Medulla oblongata (tissue), 1 donor: ENCODE measurements around the gene COL21A1.
"Not testable (repeated sequence)": the region's sequence is repeated elsewhere in the genome, so short reads cannot be mapped to it uniquely, and the experiment has no call there.

Experiments
- DNase-seq: peaks from one replicate; pipeline ENCODE4 v3.0.0-alpha.2; 2015; ENCODE audit errors: extremely low spot score

The COL21A1 gene

DNA sequence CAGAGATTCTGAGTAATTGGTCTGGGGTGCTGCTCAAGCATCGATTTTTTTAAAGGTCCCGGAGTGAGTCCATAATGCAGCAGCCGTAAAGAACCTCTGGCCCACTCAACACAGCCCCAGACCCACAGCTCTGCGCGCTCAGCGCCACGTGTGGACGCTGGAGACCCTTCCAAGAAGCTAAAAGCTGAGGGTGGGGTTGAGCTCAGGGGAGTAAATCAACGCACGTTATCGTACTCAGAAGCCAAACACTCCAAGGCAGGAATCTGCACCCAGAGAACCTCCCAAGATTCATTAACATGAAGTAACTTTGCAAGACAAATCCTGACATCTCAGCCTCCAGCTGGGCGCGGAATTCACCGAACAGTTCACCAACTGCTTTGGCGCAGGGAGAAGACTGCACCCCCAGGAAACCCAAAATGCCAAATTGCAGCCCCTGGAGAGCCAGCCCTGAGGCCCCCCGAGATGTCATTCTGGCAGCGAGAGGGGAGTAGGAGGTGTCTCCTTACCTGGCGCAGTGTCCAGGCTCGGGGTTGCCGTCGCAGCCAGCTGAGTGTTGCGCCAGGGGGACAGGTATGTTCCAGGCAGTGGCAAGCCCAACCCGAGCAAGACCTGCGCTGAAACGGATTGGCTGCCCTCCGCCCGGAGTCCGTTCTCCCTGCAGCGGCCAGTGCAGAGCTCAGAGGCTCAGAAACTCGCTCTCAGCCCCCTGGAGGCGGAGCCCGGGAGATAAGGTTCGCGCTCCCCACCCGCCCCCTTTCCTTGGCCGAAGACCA lies at the start of gene COL21A1:
Gene COL21A1 (minus strand): TSS at position 700 of the 773 bp plus-strand sequence. CDS start 64,962 bp downstream, outside the sequence.
- no peak for DNase-seq

DNA sequence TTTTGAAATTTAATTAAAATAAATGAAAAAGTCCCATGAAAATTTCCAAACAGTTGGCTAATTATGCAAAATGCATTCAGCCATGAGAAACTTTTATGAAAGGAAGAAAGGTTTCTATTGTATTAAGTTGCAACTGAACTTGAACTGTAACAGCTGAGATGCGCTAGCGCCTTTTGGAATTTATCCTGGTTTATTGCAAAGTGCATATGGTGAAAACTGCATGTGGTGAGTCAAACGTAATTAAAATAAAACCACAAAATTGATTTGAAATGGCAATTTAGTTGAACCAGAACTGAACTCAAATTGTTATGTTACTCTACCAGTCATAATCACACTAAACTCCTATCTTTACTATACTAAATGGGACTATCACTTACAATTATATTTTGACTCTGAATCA lies 46.4 kb upstream of the COL21A1 start:
- DNase-seq = no peak

DNA sequence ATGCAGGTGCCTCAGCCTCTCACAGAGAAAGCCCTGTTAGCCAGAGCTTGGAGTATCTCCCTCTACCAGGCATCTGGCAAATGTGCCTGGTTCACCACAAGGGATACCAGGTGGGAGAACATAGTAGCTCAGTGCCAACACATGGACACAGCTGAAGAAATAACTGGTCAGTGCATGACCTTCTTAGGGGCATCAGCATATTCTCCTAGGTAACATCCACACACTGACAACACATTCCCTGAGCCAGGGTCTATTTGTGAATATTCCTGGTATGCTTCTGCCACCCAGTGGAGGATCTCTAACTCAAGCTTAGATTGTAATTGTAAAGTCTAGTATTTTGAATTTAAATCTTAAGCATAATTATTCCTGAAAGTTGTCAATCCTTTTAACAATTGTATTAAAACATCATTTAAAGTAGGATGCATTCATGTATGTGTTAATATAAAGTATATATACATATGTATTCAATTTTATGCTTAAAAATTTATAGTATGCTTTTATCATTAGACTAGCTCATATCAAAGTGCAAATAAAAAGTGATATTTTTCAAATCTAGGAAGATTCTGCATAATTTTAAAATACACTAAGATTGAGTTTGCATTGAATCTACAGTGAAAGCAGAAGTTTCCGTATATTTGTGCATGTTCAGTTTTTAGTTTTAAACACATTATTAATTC lies 45.3 kb upstream of the COL21A1 start:
- DNase-seq = peak; percentile 64

DNA sequence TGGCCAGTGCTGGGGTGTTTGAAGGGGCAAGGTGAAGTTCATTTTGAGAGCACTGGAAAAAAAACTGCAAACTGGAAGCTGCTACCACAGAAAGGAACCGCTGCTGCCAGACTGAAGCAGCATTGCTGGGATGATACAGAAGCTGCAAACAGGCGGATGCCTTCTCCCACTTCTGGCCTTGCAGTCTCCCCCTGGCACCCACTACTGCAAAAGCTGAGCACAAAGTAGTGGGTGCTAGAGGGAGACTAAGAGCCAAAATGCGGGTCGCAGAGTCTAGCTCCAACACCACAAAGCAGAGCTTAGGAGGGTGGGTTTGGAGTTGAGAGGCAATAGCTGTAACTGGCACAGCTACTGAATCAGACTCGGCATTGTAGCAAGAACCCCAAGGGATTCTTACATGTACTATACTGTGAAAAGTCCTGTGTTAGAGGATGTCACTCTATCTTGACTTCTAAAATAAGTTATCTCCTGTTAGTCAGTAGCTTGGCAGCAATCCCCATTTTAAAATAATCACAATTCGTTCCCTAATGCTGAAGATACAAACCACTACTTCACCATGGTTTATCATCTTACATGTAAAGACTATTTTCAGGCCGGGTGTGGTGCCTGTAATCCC lies 44.0 kb upstream of the COL21A1 start:
- no peak for DNase-seq

DNA sequence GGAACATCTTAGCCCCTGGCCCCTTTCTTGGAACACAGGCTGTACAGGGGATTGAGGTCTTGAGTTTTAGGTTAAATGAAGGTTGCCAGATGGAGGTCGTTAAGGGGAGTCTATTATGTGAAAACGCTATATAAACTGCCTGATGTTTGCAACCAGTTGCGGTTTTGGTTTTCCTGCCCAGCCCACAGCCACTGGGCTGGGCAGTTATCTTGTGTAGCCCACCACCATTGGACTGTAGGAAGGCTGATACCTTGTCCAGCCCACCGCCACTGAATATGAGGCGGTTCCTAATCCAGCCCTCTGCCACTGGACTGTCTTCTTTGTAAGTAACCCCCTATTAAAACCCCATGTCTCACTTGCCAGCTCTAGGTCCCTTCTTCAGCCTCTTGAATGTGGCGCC lies 42.3 kb upstream of the COL21A1 start:
- DNase-seq = no peak

DNA sequence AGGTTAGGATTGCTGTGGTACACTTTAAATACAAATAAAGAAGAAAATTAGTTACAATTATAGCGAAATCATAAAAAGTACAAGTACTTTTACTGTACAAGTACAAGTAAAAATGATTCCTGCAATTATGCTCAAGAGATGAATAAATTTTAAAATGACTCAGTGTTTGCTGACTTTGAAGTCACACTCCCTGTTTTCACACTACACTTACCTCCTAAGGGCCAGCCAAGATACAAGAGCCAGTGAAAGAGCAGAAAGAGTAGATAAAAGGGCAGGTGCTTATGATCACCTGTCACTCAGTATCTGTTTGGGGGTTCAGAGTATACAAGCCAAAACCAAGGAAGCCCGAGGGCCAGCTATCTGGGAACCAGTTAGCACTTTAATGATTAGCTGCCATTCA lies 41.0 kb upstream of the COL21A1 start:
- DNase-seq = no peak

DNA sequence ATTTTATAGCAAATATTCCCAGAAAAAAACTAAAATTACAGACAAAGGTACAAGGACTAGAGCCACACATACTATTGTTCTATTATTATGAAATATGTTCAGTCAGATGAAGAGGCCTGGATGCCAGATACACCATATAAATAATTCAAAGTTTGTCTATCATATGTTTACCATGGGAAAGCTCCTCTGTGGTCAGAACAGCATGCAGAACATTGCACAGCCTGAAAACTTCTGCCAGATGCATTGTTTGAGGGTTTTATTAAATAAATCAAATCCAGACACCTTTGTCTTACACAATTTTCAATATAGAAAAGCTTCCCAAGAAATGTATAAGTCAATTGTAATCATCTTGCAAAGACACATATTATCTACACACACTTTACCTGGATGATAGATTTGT lies 35.0 kb upstream of the COL21A1 start:
- no peak for DNase-seq

DNA sequence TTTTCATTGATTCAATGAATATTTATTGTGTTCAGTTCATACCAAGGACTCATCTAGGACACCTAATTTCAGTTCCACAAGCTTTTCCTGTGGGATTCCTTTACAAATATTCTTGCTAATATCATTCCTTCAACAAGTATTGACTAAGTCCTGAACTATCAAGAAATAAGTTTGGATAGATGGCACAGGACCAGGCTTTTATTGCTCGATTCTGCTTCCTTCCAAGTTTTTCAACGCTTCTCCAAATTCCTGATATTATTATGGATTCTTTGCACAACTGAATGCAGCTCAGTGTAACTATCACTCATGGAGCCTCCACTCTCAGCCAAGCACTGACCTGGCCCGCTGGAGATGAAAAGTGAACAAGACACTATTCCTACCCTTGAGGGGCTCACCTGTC lies 32.7 kb upstream of the COL21A1 start:
- DNase-seq = no peak

DNA sequence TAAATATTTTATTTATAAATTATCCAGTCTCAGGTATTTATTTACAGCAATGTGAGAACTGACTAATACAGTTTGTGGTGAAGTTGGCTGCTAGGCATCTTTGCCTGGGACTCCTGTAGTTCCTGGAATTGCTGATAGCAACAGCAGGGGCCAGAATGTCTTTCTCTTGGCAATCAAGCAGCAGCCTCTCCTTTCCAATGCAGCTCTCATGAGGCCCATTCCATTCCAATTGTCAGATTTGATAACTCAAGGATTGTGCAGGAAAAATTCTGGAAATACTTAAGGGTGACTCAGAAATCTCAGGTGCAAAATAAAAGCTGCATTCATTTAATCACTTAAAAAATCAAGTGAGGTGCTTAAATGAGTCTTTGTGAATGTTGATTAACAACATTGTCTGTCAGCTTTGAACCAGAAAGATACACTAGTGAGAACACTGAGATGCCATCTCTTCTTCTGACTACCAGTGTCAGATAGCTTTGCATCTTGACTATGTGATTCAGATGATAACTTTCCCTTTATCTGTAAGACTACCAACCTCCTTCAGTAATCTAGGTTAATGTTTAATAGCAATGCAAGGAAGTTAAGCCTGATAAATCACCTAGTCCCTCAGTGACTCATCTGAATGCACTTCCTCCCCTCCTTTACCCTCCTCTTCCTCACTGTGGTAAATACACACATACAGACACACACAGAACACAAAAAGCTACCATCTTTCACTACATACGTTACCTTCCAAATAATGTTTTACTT lies 32.1 kb upstream of the COL21A1 start:
- no peak for DNase-seq

DNA sequence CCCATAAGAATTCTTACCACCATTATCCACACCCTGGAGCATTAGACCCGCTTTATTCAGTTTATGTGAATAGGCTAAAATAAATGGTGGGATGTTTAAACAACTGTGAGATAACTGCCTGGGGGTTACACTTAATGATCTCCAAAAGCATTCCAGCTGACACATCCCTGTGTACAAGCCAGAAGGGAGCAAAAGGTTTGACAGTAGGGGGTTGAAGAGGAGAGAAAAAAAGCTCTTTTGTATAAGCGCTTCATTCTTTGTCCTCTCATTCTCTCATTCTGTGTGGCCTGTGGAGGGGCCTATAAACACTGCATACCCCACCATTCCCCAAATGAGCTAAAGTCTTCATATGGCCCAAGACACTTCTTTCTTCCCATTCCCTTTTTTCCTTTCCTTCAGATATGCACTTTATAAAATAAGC lies 30.8 kb upstream of the COL21A1 start:
- no peak for DNase-seq

DNA sequence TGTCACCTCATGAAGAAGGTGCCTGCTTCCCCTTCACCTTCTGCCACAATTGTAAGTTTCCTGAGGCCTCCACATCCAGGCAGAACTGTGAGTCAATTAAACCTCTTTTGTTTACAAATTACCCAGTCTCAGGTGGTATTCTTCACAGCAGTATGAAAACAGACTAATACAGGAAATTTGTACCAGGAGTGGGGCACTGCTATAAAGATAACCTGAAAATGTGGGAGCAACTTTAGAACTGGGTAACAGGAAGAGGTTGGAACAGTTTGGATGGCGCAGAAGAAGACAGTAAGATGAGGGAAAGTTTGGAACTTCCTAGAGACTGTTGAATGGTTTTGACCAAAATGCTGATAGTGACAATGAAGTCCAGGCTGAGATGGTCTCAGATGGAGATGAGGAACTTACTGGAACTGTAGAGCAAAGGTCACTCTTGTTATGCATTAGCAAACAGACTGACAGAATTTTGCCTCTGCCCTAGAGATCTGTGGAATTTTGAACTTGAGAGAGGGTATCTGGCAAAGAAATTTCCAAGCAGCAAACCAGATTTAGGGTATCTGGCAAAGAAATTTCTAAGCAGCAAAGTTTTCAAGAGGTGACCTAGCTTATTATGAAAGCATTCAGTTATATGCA lies 23.5 kb upstream of the COL21A1 start:
- no peak for DNase-seq

DNA sequence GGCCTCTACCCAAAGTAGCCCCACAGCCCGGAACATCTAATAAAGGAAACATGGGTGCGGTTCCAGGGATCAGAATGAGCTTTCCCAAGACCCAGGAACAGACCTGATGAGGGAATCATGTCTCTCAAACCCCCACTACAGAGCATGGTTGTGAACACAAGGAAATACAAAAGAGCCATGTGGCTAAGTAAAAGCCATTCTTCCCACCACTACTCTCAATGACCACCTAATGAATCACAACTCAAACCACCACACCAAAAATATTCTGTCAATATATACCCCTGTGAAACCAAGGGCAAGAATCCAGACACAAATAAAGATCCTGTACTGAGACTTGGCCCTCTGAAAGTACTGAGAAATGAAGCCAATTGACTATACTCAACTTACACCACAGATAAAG lies 20.9 kb upstream of the COL21A1 start:
- no peak for DNase-seq

DNA sequence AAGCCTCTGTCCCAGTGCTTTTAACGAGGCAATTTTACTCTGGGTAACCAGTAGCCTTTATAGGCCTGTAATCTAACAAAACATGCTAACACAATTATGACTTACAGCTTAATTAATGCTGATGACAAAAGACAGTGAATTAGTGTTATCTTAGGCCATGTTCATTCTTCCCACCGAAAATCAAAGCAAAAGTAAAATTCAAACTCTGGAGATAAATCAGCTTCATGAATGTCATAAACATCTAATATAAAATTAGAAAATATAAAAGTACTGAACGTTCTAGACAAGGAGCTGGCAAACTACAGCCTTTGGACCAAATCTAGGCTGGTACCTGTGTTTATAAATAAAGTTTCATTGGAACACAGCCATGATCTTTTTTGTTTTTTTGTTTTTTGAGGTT lies 18.6 kb upstream of the COL21A1 start:
- DNase-seq = no peak

DNA sequence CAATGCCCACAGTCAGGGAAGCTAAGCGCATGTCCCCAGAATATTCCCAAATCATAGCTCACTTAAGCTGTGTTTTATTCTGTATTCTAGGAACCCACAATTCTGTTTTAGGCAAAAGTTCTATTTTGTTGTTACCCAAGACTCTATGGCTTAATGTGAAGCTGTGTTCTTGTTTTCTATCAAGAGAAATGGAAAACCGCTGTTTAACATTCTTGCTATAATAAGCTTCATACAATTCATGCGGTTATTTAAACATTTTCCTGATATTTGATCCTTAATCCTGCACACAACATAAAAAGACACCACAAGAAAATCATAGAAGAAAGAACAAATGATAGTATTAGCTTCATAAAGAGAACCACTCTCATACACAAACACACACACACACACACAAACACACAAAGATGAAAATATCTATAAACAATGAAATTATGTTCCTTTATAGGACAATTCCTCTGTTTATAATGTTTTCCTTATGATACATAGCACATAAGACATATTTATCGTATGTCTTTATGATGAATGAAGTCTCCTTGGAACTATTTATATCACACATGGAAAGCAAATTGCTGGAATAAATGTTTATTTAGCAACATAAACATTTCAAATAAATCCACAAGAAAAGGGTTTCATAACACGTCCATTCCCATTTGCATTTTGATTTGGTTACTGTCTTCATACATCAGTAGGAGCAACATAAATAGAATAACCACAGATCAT lies 16.4 kb upstream of the COL21A1 start:
- DNase-seq = no peak

DNA sequence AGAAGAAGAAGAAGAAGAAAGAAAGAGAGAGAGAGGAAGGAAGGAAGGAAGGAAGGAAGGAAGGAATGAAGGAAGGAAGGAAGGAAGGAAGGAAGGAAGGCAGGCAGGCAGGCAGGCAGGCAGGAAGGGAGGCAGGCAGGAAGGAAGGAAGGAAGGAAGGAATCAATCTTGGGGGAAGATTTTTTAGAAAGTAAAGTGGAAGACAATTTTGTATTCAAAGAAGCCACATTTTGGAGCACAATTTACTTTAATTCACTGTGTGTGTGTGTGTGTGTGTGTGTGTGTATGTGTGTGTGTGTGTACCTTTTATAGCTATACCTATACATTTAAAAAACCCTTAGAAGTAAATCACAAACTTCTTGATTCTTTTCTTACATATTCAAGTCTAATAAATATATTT lies 13.2 kb upstream of the COL21A1 start:
- DNase-seq = not testable (repeated sequence)

DNA sequence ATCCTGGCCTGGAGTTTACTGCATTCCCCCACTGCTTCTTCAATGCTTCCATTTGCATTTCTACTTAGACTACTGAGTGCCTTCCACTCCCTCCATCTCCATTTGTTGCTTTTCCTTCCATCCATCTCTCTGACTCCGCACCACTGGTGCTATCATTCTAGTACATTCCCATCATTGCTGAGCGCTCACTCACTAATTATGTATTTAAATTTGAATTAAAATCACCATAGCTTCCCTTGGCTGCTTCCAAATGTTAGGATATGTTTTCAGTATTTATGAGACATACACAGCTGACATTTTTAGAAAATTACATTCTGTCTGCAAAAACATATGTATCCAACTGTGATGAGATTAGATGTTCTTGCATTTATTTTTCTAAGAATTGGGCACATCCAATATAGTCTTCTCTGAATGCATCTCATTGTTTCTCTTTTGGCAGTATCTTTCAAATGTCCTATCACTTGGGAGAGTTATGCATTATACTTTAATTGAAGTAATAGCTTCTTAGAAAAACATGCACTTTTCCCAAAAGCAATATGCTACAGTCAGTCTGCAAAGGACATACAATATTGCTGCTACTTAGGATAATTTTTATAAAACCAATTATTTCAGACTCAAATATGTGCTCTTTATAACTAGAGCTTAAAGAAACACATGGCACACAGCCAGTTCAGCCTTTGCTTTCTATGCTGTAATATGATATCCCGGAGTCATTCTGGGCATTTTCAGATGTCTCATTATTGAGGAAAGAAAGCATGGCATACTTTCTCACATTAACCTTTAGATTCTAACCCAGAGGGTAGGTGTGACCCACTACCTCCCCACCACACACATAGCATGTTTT lies 12.1 kb upstream of the COL21A1 start:
- DNase-seq = no peak

DNA sequence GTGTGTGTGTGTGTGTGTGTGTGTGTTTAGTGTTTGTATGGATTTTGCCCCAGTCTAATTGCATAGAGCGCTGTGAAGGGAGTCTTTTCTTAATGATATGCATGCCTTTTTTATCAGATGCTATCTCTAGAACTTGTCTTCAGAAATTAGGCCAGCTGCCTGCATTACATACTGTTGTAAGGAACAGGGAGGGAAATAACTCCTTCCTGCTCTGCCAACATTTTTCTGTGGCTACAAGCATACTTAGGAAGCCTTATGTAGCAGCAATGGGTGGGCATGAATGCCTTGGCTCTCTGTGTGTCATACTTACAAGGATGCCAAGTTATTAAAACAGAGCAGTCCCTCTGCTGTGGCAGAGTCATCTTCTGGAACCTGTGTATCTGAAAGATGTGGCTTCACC lies 8.0 kb upstream of the COL21A1 start:
- DNase-seq = no peak

DNA sequence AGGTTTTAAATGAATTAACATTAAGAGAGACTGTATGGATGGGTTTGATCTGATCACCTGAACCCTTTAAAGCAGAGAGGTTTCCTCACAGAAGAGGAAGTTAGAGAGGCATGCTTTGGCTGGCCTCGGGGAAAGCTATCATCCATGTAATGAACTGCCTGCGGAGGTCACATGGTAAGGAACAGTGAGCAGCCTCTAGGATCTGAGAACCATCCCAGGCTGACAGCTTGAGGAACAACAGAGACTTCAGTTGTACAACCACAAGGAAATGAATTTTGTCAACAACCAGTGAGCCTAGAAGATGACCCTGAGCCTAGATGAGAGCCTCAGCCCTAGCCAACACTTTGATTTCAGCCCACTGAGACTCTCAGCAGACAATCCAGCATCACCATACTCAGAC lies 2.9 kb upstream of the COL21A1 start:
- no peak for DNase-seq

DNA sequence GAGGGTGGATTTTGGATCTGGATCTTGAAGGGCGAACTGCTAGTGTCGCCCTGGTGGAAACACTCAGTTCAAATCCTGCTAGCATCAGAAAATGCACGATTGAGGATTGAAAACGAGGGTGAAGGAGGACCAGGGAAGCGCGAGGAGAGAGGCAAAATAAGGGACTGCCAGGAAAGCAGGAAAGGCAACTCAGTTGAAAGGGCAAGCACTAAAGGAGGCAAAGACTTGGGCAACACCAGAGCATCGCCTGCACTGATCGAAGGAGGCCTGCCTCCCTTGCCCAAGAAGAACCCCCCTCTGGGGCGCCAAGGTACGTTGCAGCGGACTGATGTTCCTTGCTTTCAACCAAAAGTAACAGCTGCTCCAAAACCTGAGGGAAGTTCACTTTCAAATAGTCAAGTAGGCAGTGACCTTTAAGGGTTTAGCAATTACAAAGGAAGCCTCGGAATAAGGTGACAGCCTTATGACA lies 308 bp upstream of the COL21A1 start:
- DNase-seq = no peak

DNA sequence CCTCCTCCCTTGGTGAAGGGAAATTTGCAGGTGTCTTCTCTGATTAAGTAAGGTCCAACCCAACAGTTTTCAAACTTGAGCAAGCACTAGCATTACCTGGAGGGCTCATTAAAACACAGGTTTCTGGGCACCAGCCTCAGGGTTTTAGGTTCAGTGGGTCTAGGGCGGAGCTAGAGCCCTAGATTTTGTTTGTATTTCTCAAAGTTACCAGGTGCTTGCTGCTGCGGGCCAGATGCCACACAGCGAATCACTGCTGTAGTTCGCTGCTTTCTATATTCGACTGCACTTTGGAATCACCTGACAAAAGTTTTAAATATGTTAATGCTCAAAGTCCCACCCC lies 869 bp downstream of the COL21A1 start:
- no peak for DNase-seq
